Body of pancreas (tissue), 4 donors: ENCODE results near the gene RNF213. TPM values are rescaled to one million over a fixed set of nuclear protein-coding genes. Genes with fewer than 3 reads are reported as not detected.

Source experiments
- ATAC-seq: fragments of 150-250 bp; one replicate; pipeline ENCODE4 v1.9.1; 2016
- DNase-seq, 4 donors: peaks; one replicate each; pipeline ENCODE4 v3.0.0-alpha.2; 2019
- H3K27ac ChIP-seq, 4 donors: fragments of 200-600 bp; sonication (generic); 1 replicate in 3 of 4; 2 replicates in 1 of 4; pipeline versions ENCODE4 v1.5.1 to v1.6.1; 2016 to 2019; ENCODE audit warnings: mild to moderate bottlenecking in 1 of 4, mixed read lengths in 1 of 4, moderate library complexity in 1 of 4
- H3K27me3 ChIP-seq, 2 donors: fragments of 200-600 bp; sonication (generic); one replicate each; pipeline ENCODE4 v1.6.0; 2016; ENCODE audit warnings: mild to moderate bottlenecking in 1 of 2
- H3K36me3 ChIP-seq, 2 donors: fragments of 200-600 bp; sonication (generic); replicated peaks in 1 of 2; 2 replicates each; pipeline ENCODE4 v1.5.1; 2016; ENCODE audit warnings: low read depth in 2 of 2; ENCODE audit not compliant: insufficient read depth in 1 of 2
- H3K4me1 ChIP-seq: fragments of 200-600 bp; sonication (generic); one replicate; pipeline ENCODE4 v1.6.0; 2016
- H3K4me3 ChIP-seq, 2 donors: fragments of 200-600 bp; sonication (generic); 1 replicate in 1 of 2; 2 replicates in 1 of 2; pipeline ENCODE4 v1.5.1; 2016 to 2019
- H3K9me3 ChIP-seq, 3 donors: fragments of 200-600 bp; sonication (generic); 1 replicate in 2 of 3; 2 replicates in 1 of 3; pipeline ENCODE4 v1.5.1; 2016
- CTCF ChIP-seq, 7 experiments: fragments of 450-650 bp in 4 of 7; fragments of 200-600 bp in 3 of 7; sonication (generic) in 3 of 7; IDR thresholded peaks; one replicate each; pipeline ENCODE4 v1.5.1; 2016 to 2019; ENCODE audit warnings: antibody characterized with exemption in 7 of 7
- POLR2A ChIP-seq, 3 donors: fragments of 450-650 bp; IDR thresholded peaks; one replicate each; pipeline ENCODE4 v1.6.1; 2016; ENCODE audit warnings: antibody characterized with exemption in 3 of 3, mild to moderate bottlenecking in 2 of 3
- WGBS, 2 donors: methylation state at CpG; one replicate each; pipeline ENCODE4 v1.1.5; 2017; 5-methylcytosine and 5-hydroxymethylcytosine counted together
- intact Hi-C: fragments of 100-400 bp; cut with DNase I; formaldehyde crosslinking; loops from one replicate; pipeline ENCODE4 v1.15.1; 2023
- total RNA-seq, 2 donors: library from RNA; depleted of rRNA; stranded (reverse); fragments of >200 nt; gene quantifications; one replicate each; pipeline ENCODE4 v1.1.0, GENCODE V29; 2016

Gene RNF213
- total RNA-seq, 2 donors from 2014 or later = 60.7 to 69.5 TPM

- no peak for TF ChIP-seq CTCF (IDR thresholded peaks at IDR 0.05)
- no peak for TF ChIP-seq POLR2A (IDR thresholded peaks at IDR 0.05)
Measured at GRCh38 chr17:80277751-80278671, 17.4 kb downstream of the RNF213 start.

GRCh38 chr17:80279895-80280294 lies 19.2 kb downstream of the RNF213 start:
- DNase-seq (peak in 2 of 4 donors; percentile 40 to 45), ATAC-seq (no peak)
- intact Hi-C loops = no loop called here

More at GRCh38 chr17:80277751-80278671, 17.4 kb downstream of the RNF213 start:
- intact Hi-C loops = no loop called here
- WGBS, 2 donors = 87 to 92% methylated on average over 21 to 29 of the region's 34 CpGs
- no peaks in the 10 kb centered on the region for H3K4me1 ChIP-seq
- H3K36me3 ChIP-seq = no peaks in the 10 kb centered on the region
- DNase-seq = no peak
- H3K27ac ChIP-seq = no peak overlapping the region
- no peaks in the 10 kb centered on the region for H3K27me3 ChIP-seq
- ATAC-seq = no peak
- no peak overlapping the region for H3K4me3 ChIP-seq
- no peaks in the 10 kb centered on the region for H3K9me3 ChIP-seq

GRCh38 chr17:80281516-80281915 lies 20.9 kb downstream of the RNF213 start:
- Histone ChIP-seq H3K27ac (no peak overlapping the region), H3K27me3 (no peaks in the 10 kb centered on the region), H3K9me3 (no peaks in the 10 kb centered on the region), H3K4me3 (no peak overlapping the region), H3K36me3 (no peaks in the 10 kb centered on the region), H3K4me1 (no peaks in the 10 kb centered on the region)
- intact Hi-C loops = no loop called here
- WGBS, 2 donors = 86 to 93% methylated on average over 10 of the region's 10 CpGs
- TF ChIP-seq CTCF (IDR thresholded peaks at IDR 0.05) (no peak), POLR2A (IDR thresholded peaks at IDR 0.05) (no peak)
- ATAC-seq = no peak
- DNase-seq = no peak

More at GRCh38 chr17:80279895-80280294, 19.2 kb downstream of the RNF213 start:
- no peaks in the 10 kb centered on the region for H3K4me1 ChIP-seq
- 74 to 78% methylated on average over 14 of the region's 14 CpGs for WGBS, 2 donors
- no peak overlapping the region for H3K27ac ChIP-seq
- no peaks in the 10 kb centered on the region for H3K27me3 ChIP-seq
- H3K9me3 ChIP-seq = no peaks in the 10 kb centered on the region
- no peak for TF ChIP-seq POLR2A (IDR thresholded peaks at IDR 0.05)
- TF ChIP-seq CTCF (IDR thresholded peaks at IDR 0.05) = no peak
- H3K4me3 ChIP-seq = no peak overlapping the region
- H3K36me3 ChIP-seq = no peaks in the 10 kb centered on the region

GRCh38 chr17:80283116-80283852 lies 22.6 kb downstream of the RNF213 start:
- no peaks in the 10 kb centered on the region for H3K4me1 ChIP-seq
- H3K27me3 ChIP-seq = no peaks in the 10 kb centered on the region
- ATAC-seq (no peak), DNase-seq (no peak)
- H3K27ac ChIP-seq = no peak overlapping the region
- no peak overlapping the region for H3K4me3 ChIP-seq
- intact Hi-C loops = no loop called here
- no peaks in the 10 kb centered on the region for H3K9me3 ChIP-seq
- peaks cover 5 to 6% of the 10 kb centered on the region in 2 donors for H3K36me3 ChIP-seq
- WGBS, 2 donors = 80 to 81% methylated on average over 16 to 19 of the region's 19 CpGs
- TF ChIP-seq CTCF (IDR thresholded peaks at IDR 0.05) (no peak), POLR2A (IDR thresholded peaks at IDR 0.05) (no peak)
